HG02588 (cell line): ENCODE results near the gene SPACA5B.
"Not testable (repeated sequence)": the region's sequence is repeated elsewhere in the genome, so short reads cannot be mapped to it uniquely, and the experiment has no call there.

Source experiments
- ATAC-seq: cut with Tn5 transposase; IDR thresholded peaks from one replicate; pipeline ENCODE4 v1.9.1; 2021; ENCODE audit warnings: mild to moderate bottlenecking, moderate library complexity; ENCODE audit not compliant: unreplicated experiment

SPACA5B gene

GRCh38 chrX:48130326-48130725 lies at the start of gene SPACA5B:
SPACA5B (plus strand) TSS chrX:48130626; CDS start chrX:48130688, 62 bp downstream.
- ATAC-seq: not testable (repeated sequence)

GRCh38 chrX:48083212-48083611 lies 47.2 kb upstream of the SPACA5B start:
- ATAC-seq: no peak

- ATAC-seq: no peak
Measured at GRCh38 chrX:48083706-48084105, 46.7 kb upstream of the SPACA5B start.

GRCh38 chrX:48086082-48086481 lies 44.3 kb upstream of the SPACA5B start:
- no peak for ATAC-seq

- no peak for ATAC-seq
Measured at GRCh38 chrX:48090123-48090522, 40.3 kb upstream of the SPACA5B start.

- ATAC-seq: not testable (repeated sequence)
Measured at GRCh38 chrX:48092558-48092957, 37.9 kb upstream of the SPACA5B start.

- ATAC-seq: no peak
Measured at GRCh38 chrX:48101443-48101842, 29.0 kb upstream of the SPACA5B start.

- ATAC-seq: no peak
Measured at GRCh38 chrX:48102874-48103374, 27.5 kb upstream of the SPACA5B start.

- no peak for ATAC-seq
Measured at GRCh38 chrX:48107717-48108116, 22.7 kb upstream of the SPACA5B start.

GRCh38 chrX:48125286-48125685 lies 5.1 kb upstream of the SPACA5B start:
- ATAC-seq: not testable (repeated sequence)

GRCh38 chrX:48132308-48132844 lies 1.9 kb downstream of the SPACA5B start:
- not testable (repeated sequence) for ATAC-seq

- ATAC-seq: not testable (repeated sequence)
Measured at GRCh38 chrX:48139076-48139475, 8.7 kb downstream of the SPACA5B start.

GRCh38 chrX:48141810-48142508 lies 11.5 kb downstream of the SPACA5B start:
- not testable (repeated sequence) for ATAC-seq

GRCh38 chrX:48142697-48143096 lies 12.3 kb downstream of the SPACA5B start:
- ATAC-seq: not testable (repeated sequence)

- ATAC-seq: no peak
Measured at GRCh38 chrX:48153769-48154168, 23.3 kb downstream of the SPACA5B start.

GRCh38 chrX:48154796-48155195 lies 24.4 kb downstream of the SPACA5B start:
- no peak for ATAC-seq

- ATAC-seq: no peak
Measured at GRCh38 chrX:48156014-48156413, 25.6 kb downstream of the SPACA5B start.

GRCh38 chrX:48165241-48165640 lies 34.8 kb downstream of the SPACA5B start:
- no peak for ATAC-seq

GRCh38 chrX:48166322-48166721 lies 35.9 kb downstream of the SPACA5B start:
- not testable (repeated sequence) for ATAC-seq

GRCh38 chrX:48179691-48180090 lies 49.3 kb downstream of the SPACA5B start:
- no peak for ATAC-seq

GRCh38 chrX:48180811-48181210 lies 50.4 kb downstream of the SPACA5B start:
- no peak for ATAC-seq

GRCh38 chrX:48181882-48182281 lies 51.5 kb downstream of the SPACA5B start:
- ATAC-seq: not testable (repeated sequence)
